HG03439 (cell line): ENCODE measurements around the gene MYBBP1A.
"Not testable (repeated sequence)": the region's sequence is repeated elsewhere in the genome, so short reads cannot be mapped to it uniquely, and the experiment has no call there.

Experiments used
- ATAC-seq: cut with Tn5 transposase; IDR thresholded peaks from one replicate; pipeline ENCODE4 v1.9.1; 2021; ENCODE audit warnings: mild to moderate bottlenecking, moderate library complexity; ENCODE audit not compliant: unreplicated experiment

The MYBBP1A gene, protein sequence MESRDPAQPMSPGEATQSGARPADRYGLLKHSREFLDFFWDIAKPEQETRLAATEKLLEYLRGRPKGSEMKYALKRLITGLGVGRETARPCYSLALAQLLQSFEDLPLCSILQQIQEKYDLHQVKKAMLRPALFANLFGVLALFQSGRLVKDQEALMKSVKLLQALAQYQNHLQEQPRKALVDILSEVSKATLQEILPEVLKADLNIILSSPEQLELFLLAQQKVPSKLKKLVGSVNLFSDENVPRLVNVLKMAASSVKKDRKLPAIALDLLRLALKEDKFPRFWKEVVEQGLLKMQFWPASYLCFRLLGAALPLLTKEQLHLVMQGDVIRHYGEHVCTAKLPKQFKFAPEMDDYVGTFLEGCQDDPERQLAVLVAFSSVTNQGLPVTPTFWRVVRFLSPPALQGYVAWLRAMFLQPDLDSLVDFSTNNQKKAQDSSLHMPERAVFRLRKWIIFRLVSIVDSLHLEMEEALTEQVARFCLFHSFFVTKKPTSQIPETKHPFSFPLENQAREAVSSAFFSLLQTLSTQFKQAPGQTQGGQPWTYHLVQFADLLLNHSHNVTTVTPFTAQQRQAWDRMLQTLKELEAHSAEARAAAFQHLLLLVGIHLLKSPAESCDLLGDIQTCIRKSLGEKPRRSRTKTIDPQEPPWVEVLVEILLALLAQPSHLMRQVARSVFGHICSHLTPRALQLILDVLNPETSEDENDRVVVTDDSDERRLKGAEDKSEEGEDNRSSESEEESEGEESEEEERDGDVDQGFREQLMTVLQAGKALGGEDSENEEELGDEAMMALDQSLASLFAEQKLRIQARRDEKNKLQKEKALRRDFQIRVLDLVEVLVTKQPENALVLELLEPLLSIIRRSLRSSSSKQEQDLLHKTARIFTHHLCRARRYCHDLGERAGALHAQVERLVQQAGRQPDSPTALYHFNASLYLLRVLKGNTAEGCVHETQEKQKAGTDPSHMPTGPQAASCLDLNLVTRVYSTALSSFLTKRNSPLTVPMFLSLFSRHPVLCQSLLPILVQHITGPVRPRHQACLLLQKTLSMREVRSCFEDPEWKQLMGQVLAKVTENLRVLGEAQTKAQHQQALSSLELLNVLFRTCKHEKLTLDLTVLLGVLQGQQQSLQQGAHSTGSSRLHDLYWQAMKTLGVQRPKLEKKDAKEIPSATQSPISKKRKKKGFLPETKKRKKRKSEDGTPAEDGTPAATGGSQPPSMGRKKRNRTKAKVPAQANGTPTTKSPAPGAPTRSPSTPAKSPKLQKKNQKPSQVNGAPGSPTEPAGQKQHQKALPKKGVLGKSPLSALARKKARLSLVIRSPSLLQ (N-terminal part only)

DNA sequence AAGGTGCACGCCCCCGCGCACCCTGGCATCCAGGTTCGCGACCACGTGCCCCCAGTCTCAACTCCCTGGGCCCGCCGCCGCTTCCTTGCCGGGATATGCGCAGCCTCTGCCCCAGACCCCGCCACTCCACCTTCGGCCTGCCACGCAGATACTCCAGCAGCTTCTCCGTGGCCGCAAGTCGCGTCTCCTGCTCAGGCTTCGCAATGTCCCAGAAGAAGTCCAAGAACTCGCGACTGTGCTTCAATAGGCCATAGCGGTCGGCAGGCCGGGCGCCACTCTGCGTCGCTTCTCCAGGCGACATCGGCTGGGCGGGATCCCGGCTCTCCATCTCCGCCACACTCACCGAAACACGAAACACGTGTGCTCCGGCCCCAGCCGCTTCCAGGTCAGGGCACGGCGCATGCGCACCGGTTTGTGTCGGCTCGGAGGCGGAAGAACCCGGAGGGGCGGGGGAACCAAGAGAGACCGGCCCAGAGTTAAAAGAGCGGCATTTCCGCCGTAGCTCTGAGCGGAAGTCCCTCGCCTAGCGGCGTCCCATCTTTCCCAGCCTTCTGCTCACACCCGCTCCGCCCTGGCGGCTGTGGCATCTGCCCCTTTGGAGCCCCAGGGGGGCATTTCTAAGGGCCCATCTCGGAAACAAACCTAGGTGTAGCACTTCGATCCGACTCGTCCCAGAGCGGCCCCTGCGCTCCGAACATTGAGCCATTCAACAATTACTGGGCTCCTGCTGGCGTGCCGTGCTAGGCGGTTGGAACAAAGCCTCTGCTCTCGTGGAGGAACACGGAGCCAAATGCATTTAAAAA is at the start of gene MYBBP1A:
Gene MYBBP1A (minus strand): TSS at position 388 of the 803 bp plus-strand sequence. CDS start 60 bp downstream, at position 328.
- ATAC-seq, result peak; percentile 83

GRCh38 chr17:4604736-4605135 is 49.6 kb upstream of the MYBBP1A start:
- ATAC-seq, result not testable (repeated sequence)

DNA sequence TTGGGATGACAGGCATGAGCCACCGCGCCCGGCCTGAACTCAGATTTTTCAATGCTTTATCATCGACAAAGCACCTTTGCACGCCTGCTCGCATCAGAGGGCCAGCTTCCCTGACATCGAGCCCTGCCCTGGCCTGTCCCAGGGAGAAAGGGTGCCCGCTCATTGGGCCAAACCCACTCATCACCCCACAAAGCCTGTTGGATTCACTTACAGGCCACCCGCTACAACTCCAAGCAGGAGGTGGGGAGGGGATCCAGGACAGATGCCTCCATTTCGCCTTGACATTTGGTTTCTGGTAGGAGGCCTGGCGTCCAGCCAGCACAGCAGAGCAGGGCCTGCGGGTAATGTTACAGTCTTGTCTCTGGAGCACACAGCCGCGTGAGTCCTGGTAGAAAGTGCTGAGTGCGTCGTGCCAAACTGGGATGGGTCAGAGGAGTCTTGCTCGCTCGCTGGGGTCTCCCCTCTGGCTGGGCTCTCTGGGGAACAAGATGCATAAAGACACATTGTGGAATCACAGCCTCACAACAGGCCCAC is 49.0 kb upstream of the MYBBP1A start:
- ATAC-seq, result no peak

GRCh38 chr17:4602041-4602440 is 46.9 kb upstream of the MYBBP1A start:
- ATAC-seq, result no peak

DNA sequence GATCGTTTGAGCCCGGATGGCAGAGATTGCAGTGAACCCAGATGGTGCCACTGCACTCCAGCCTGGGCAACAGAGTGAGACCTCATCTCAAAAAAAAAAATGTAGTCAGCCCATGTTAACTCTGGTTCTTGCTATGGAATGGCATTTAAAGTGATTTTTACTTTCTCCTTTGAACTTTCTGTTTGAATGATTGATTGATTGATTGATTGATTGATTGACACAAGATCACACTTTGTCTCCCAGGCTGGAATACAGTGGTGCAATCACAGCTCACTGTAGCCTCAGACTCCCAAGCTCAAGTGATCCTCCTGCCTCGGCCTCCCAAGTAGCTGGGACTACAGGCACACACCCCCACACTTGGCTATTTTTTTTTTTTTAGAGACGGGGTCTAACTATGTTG is 46.1 kb upstream of the MYBBP1A start:
- ATAC-seq, result no peak

DNA sequence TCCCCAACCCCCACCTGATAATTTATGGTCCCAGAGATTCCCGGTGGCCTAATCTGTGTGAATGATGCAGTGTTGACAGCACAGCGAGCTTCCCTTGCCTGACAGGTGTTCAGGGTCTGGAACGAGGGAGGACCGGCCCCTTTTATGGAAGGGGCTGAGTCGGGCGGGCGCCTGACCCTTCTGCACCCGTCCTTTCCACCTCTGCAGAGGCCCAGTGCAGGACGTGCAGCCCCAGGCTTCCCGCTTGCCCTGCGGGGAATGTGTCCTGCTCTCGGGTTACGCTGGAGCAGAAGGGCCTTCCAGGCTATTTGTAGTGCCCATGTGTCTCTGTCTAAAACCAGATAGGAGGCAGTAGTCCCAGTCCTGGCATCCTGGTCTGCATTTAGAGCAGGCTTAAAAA is 45.4 kb upstream of the MYBBP1A start:
- ATAC-seq, result no peak

GRCh38 chr17:4599505-4600281 is 44.5 kb upstream of the MYBBP1A start:
- no peak for ATAC-seq

- ATAC-seq, result no peak
Observed at GRCh38 chr17:4598776-4599504, 43.8 kb upstream of the MYBBP1A start.

DNA sequence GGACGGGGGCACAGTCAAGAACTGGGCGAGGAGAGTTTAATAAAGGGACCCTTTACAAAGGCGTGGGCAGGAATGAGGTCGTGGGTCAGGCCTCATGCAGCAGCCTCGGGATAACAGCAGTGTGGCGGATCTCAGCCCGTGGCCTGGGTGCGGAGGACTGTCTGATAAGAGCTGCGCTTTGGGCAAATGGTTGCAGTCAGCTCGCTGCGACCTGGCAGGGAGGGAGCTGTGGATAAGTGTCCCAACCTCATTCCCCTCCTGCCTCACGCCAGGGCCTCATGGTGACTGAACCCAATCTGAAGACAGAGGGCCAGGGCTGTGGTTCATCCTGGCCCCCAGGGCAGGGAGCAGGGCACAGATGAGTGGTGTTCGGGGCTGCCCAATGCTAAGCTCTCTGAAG is 42.8 kb upstream of the MYBBP1A start:
- no peak for ATAC-seq

DNA sequence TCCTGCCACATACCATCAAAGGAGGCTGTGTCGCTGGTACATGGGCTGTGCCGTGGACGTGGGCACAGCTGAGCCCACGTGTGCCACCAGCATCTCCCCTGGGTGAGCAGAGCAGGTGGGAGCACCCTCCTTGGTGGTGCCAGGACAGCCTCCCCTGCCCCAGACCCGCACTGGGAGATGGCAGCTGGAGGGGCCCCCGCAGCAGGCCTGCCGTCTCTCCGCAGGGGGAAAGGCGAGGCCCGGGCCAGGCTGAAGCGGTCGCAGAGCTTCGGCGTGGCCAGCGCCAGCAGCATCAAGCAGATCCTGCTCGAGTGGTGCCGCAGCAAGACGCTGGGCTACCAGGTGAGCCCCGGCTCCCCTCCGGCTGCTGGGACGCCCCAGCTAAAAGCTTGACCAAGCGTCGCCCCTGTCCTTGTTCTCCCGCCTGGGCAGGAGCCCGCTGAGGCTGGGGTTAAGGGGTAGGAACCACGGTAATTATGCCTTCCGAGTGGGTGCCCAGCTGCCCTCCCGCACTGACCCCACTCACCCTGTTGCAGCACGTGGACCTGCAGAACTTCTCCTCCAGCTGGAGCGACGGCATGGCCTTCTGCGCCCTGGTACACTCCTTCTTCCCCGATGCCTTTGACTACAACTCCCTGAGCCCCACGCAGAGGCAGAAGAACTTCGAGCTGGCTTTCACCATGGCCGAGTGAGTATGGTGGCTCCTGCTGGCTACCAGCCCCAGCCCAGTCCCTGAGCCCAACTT is 41.6 kb upstream of the MYBBP1A start:
- no peak for ATAC-seq

DNA sequence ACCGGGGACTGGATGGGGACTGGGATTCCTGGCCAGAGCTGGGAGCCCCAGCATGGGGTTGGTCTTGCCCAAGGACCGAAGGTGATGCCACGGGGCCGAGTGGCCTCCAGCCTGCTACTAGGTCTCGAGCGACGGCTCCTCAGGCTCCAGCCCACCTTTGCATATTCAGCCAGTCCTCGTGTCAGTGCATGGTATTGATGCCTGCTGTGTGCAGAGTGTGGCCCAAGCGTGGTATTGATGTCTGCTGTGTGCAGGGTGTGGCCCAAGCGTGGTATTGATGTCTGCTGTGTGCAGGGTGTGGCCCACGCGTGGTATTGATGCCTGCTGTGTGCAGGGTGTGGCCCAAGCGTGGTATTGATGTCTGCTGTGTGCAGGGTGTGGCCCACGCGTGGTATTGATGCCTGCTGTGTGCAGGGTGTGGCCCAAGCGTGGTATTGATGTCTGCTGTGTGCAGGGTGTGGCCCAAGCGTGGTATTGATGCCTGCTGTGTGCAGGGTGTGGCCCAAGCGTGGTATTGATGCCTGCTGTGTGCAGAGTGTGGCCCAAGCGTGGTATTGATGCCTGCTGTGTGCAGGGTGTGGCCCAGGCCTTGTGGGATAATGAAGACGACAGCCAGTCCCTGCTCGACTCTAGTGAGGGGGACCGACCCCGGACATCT is 40.6 kb upstream of the MYBBP1A start:
- not testable (repeated sequence) for ATAC-seq

DNA sequence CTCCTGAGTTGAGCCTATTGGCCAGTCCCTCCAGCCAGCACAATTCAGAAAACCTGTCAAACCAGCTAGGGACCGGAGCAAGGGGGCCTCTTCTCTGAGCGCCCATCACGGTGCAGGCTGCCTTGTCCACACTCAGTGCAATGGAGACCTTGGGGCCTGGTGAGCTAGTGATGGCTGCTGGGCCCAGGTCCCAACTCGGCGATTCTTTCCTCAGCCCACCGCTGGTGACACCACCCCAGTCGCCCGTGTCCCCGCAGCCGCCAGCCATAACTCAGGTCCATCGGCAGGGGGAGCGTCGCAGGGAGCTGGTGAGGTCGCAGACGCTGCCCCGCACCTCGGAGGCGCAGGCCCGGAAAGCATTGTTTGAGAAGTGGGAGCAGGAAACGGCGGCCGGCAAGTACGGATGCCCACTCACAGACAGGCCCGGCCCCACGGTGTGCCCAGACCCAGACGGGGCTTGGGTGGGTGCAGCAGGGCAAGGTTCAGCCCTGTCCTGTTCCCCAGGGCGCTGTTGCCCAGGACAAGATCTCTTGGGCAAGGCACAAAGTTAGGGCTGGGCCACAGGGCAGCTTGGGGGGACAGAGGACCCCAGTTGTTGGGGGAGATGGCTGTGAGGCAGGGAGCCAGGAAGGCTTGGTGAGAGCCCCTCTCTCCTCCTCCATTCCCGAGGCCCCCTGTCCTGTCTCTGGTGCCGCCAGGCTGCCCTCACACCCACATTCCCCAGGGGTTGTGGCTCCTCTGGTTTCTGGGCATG is 39.9 kb upstream of the MYBBP1A start:
- no peak for ATAC-seq

DNA sequence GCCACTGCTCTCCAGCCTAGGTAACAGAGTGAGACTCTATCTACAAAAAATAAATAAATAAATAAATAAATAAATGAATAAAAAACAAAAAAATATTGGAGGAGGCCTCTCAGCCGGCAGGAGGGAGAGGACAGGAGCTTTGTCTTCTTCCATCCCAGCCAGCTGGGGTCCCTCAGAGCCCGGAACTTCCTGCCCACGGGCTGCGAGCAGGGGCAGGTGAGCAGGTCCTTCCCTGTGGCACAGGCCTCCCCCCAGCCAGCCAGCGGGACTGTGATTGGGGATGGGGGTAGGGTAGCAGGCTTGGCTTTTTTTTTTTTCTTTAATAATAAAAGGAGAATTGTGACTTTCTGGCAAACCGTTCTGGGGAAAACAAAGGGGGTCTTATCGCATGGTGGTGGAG is 39.2 kb upstream of the MYBBP1A start:
- ATAC-seq, result no peak

DNA sequence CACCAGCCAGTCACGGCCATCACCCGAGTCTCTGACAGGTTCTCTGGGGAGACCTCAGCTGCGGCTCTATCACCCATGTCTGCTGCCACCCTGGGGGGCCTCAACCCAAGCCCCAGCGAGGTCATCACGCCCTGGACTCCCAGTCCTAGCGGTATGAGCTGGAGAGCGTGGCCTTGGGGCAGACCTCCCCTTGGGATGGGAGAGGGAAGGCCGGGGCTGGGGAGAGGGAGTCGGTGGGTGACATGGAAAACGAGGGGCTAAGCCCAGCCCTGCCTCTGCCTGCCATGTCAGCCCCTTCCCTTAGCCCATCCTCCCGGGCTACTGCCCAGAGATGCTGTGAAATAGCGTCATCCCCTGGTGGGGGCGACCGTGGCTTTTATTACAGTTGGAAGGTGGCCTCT is 37.8 kb upstream of the MYBBP1A start:
- ATAC-seq, result no peak

DNA sequence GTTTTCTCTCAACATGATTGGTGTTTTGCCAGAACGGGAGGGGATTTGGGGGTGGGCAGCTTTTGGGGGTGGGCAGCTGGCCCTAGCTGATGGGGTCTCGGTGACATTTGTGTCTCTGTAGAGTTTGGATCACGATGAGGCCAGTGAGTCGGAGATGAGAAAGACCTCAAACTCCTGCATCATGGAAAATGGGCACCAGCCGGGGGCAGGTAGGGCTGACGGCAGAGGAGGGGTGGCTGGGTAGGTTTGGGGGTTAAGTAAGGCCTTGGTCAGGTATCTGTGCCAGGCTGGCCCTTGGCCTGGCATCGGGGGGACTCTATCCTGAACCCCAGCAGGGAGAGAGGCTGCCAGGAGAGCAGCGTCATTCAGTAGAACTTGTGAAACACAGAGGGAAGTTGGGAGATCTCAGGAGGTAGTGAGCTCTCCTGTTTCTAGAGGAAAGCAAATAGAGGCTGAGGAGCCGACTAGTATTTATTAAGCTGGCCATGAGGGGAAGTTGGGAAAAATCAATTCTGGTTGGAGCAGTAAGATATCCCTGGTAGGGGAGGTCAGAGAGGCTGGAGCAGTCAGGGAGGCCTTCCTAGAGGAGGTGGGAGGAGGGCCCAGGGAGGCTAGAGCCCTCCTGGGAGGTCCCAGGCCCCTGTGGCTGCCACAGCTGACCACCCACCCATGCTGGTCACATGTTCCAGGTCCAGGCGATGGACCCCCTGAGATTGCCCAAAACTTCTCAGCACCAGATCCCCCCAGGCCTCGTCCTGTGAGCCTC is 37.2 kb upstream of the MYBBP1A start:
- ATAC-seq, result no peak

GRCh38 chr17:4591529-4591928 is 36.3 kb upstream of the MYBBP1A start:
- ATAC-seq, result no peak
